Measurements from ENCODE around the gene PDE9A. TPM values are rescaled to one million over a fixed set of nuclear protein-coding genes. Genes with fewer than 3 reads are reported as not detected.

Gene PDE9A
- total and polyA plus RNA-seq, 2 experiments from 2014 or later: not detected

GRCh38 chr21:42696501-42697040 is 43.1 kb downstream of the PDE9A start:
- H3F3A ChIP-seq (ENCODE audit: insufficient read depth): no peaks in the 10 kb centered on the region
- peaks cover 16% of the 10 kb centered on the region for H3K27me3 ChIP-seq (replicated peaks; ENCODE audit: insufficient read depth)
- 43 to 45% methylated on average over 7 to 9 of the region's 9 CpGs for WGBS, 2 experiments (ENCODE audit: low coverage in 1 of 2, low lambda C conversion rate in 2 of 2, missing lambda C conversion rate in 2 of 2)
- no peak overlapping the region for H3K4me3 ChIP-seq
- H3K79me2 ChIP-seq (ENCODE audit: insufficient read depth): no peaks in the 10 kb centered on the region
- in situ Hi-C loops (cut with MboI): no loop called here
- no peak overlapping the region for H3K9ac ChIP-seq
- no peaks in the 10 kb centered on the region for H4K20me1 ChIP-seq (ENCODE audit: insufficient read depth)
- no peaks in the 10 kb centered on the region for H3K36me3 ChIP-seq (ENCODE audit: low read depth)
- no peak overlapping the region for H2AFZ ChIP-seq
- DNase-seq: no peak
- H3K27ac ChIP-seq: no peak overlapping the region
- TF ChIP-seq EZH2 (IDR thresholded peaks at IDR 0.05; ENCODE audit: insufficient read depth, poor library complexity, severe bottlenecking): no peak
- no peak for TF ChIP-seq EZH2phosphoT487 (IDR thresholded peaks at IDR 0.05; ENCODE audit: insufficient read depth, low read depth)
- no peaks in the 10 kb centered on the region for H3K9me2 ChIP-seq (ENCODE audit: insufficient read depth)
- H3K4me2 ChIP-seq (ENCODE audit: unreplicated experiment): no peak overlapping the region
- H3K4me1 ChIP-seq (ENCODE audit: insufficient read depth): no peaks in the 10 kb centered on the region
- no peaks in the 10 kb centered on the region for H3K9me3 ChIP-seq (ENCODE audit: low read depth)

GRCh38 chr21:42698733-42699132 is 45.3 kb downstream of the PDE9A start:
- DNase-seq: no peak
- no peaks in the 10 kb centered on the region for H3K9me2 ChIP-seq (ENCODE audit: insufficient read depth)
- 56 to 66% methylated on average over 9 of the region's 9 CpGs for WGBS, 2 experiments (ENCODE audit: low coverage in 1 of 2, low lambda C conversion rate in 2 of 2, missing lambda C conversion rate in 2 of 2)

GRCh38 chr21:42699196-42699595 is 45.8 kb downstream of the PDE9A start:
- H4K20me1 ChIP-seq (ENCODE audit: insufficient read depth): no peaks in the 10 kb centered on the region
- H2AFZ ChIP-seq: no peak overlapping the region
- no peak for DNase-seq
- no peaks in the 10 kb centered on the region for H3F3A ChIP-seq (ENCODE audit: insufficient read depth)
- in situ Hi-C loops (cut with MboI): no loop called here
- no peaks in the 10 kb centered on the region for H3K9me3 ChIP-seq (ENCODE audit: low read depth)
- TF ChIP-seq EZH2 (IDR thresholded peaks at IDR 0.05; ENCODE audit: insufficient read depth, poor library complexity, severe bottlenecking) (no peak), EZH2phosphoT487 (IDR thresholded peaks at IDR 0.05; ENCODE audit: insufficient read depth, low read depth) (no peak)
- H3K9me2 ChIP-seq (ENCODE audit: insufficient read depth): no peaks in the 10 kb centered on the region
- H3K4me3 ChIP-seq: no peak overlapping the region
- 16 to 29% methylated on average over 6 of the region's 6 CpGs for WGBS, 2 experiments (ENCODE audit: low coverage in 1 of 2, low lambda C conversion rate in 2 of 2, missing lambda C conversion rate in 2 of 2)
- no peaks in the 10 kb centered on the region for H3K4me1 ChIP-seq (ENCODE audit: insufficient read depth)
- peaks cover 28% of the 10 kb centered on the region for H3K27me3 ChIP-seq (replicated peaks; ENCODE audit: insufficient read depth)
- no peaks in the 10 kb centered on the region for H3K36me3 ChIP-seq (ENCODE audit: low read depth)
- no peaks in the 10 kb centered on the region for H3K79me2 ChIP-seq (ENCODE audit: insufficient read depth)
- no peak overlapping the region for H3K4me2 ChIP-seq (ENCODE audit: unreplicated experiment)
- no peak overlapping the region for H3K27ac ChIP-seq
- H3K9ac ChIP-seq: no peak overlapping the region

More at GRCh38 chr21:42698733-42699132, 45.3 kb downstream of the PDE9A start:
- TF ChIP-seq EZH2 (IDR thresholded peaks at IDR 0.05; ENCODE audit: insufficient read depth, poor library complexity, severe bottlenecking) (no peak), EZH2phosphoT487 (IDR thresholded peaks at IDR 0.05; ENCODE audit: insufficient read depth, low read depth) (no peak)
- no peaks in the 10 kb centered on the region for H3K36me3 ChIP-seq (ENCODE audit: low read depth)
- no peak overlapping the region for H3K9ac ChIP-seq
- no peaks in the 10 kb centered on the region for H3K79me2 ChIP-seq (ENCODE audit: insufficient read depth)
- H3F3A ChIP-seq (ENCODE audit: insufficient read depth): no peaks in the 10 kb centered on the region
- H3K4me2 ChIP-seq (ENCODE audit: unreplicated experiment): no peak overlapping the region
- peaks cover 28% of the 10 kb centered on the region for H3K27me3 ChIP-seq (replicated peaks; ENCODE audit: insufficient read depth)
- H3K4me1 ChIP-seq (ENCODE audit: insufficient read depth): no peaks in the 10 kb centered on the region
- H2AFZ ChIP-seq: no peak overlapping the region
- no peak overlapping the region for H3K4me3 ChIP-seq
- in situ Hi-C loops (cut with MboI): no loop called here
- no peak overlapping the region for H3K27ac ChIP-seq
- H3K9me3 ChIP-seq (ENCODE audit: low read depth): no peaks in the 10 kb centered on the region
- H4K20me1 ChIP-seq (ENCODE audit: insufficient read depth): no peaks in the 10 kb centered on the region

GRCh38 chr21:42701706-42702456 is 48.5 kb downstream of the PDE9A start:
- Histone ChIP-seq H3K79me2 (ENCODE audit: insufficient read depth) (no peaks in the 10 kb centered on the region), H3K4me2 (ENCODE audit: unreplicated experiment) (no peak overlapping the region), H3K4me3 (no peak overlapping the region), H3K9me3 (ENCODE audit: low read depth) (no peaks in the 10 kb centered on the region), H3K36me3 (ENCODE audit: low read depth) (no peaks in the 10 kb centered on the region), H3K27me3 (replicated peaks; ENCODE audit: insufficient read depth) (peaks cover 40% of the 10 kb centered on the region), H4K20me1 (ENCODE audit: insufficient read depth) (no peaks in the 10 kb centered on the region), H2AFZ (no peak overlapping the region), H3K4me1 (ENCODE audit: insufficient read depth) (no peaks in the 10 kb centered on the region), H3K27ac (no peak overlapping the region), H3K9me2 (ENCODE audit: insufficient read depth) (no peaks in the 10 kb centered on the region), H3K9ac (no peak overlapping the region), H3F3A (ENCODE audit: insufficient read depth) (no peaks in the 10 kb centered on the region)
- WGBS, 2 experiments (ENCODE audit: low coverage in 1 of 2, low lambda C conversion rate in 2 of 2, missing lambda C conversion rate in 2 of 2): 34% methylated on average over 7 of the region's 7 CpGs
- no peak for TF ChIP-seq EZH2 (IDR thresholded peaks at IDR 0.05; ENCODE audit: insufficient read depth, poor library complexity, severe bottlenecking)
- no peak for DNase-seq
- in situ Hi-C loops (cut with MboI): no loop called here
